GM12878 (cell line): ENCODE results near the gene PRKCD. TPM values are rescaled to one million over a fixed set of nuclear protein-coding genes. Genes with fewer than 3 reads are reported as not detected.

Experiments
- ATAC-seq: fragments of 200-7000 bp; cut with Tn5 transposase; 3 replicates; pipeline ENCODE4 v1.9.1; 2020; ENCODE audit warnings: mild to moderate bottlenecking, moderate library complexity
- BruUV-seq: library from RNA; stranded (reverse); fragments of 400-500 nt; replicated peaks from 2 replicates; lab custom pipeline; 2021; lab: Mats Ljungman, UMichigan
- CTCF ChIA-PET: fragments of 300-600 bp; sonication (Branson Sonifier 250); formaldehyde crosslinking; extraction: SDS; loops from one replicate; lab custom pipeline; 2021; ENCODE audit warnings: inconsistent platforms; lab: Yijun Ruan, JAX
- POLR2A ChIA-PET: fragments of 350-600 bp; formaldehyde crosslinking; extraction: SDS; loops from one replicate; lab custom pipeline; 2021; ENCODE audit warnings: inconsistent platforms; lab: Charles Lee
- RAD21 ChIA-PET: fragments of 300-600 bp; sonication (Branson Sonifier 250); formaldehyde crosslinking; loops from one replicate; lab custom pipeline; 2023; ENCODE audit warnings: antibody characterized with exemption; ENCODE audit not compliant: unreplicated experiment; lab: Charles Lee
- SMC1A ChIA-PET: fragments of 300-600 bp; sonication (Branson Sonifier 250); formaldehyde crosslinking; loops from one replicate; lab custom pipeline; 2023; ENCODE audit not compliant: unreplicated experiment, uncharacterized antibody; lab: Charles Lee
- DNase-seq: peaks from one replicate; pipeline ENCODE4 v3.0.0-alpha.2; 2011; ENCODE audit warnings: low read depth, low spot score
- FAIRE-seq: peaks from 3 replicates; lab custom pipeline; 2011; peaks lifted over from hg19 to GRCh38; lab: Jason Lieb, UNC
- H2AFZ ChIP-seq: 2 replicates; pipeline ENCODE4 v1.6.0; 2011; ENCODE audit warnings: low read depth, low read length, control low read depth; ENCODE audit not compliant: control insufficient read depth
- H3K27ac ChIP-seq: 2 replicates; pipeline ENCODE4 v1.5.1; 2011; ENCODE audit warnings: control low read depth; ENCODE audit not compliant: control insufficient read depth, insufficient read depth
- H3K27me3 ChIP-seq, 2 experiments: replicated peaks in 1 of 2; 2 replicates each; pipeline versions ENCODE4 v1.6.0 to v1.6.1; 2011; ENCODE audit warnings: low read length in 1 of 2; ENCODE audit not compliant: control insufficient read depth in 2 of 2, insufficient read depth in 2 of 2
- H3K36me3 ChIP-seq, 2 experiments: 2 replicates each; pipeline ENCODE4 v1.5.1; 2011; ENCODE audit warnings: low read length in 1 of 2; ENCODE audit not compliant: control insufficient read depth in 2 of 2, insufficient read depth in 2 of 2
- H3K4me1 ChIP-seq: 2 replicates; pipeline ENCODE4 v1.6.1; 2011; ENCODE audit warnings: mild to moderate bottlenecking, low read length, moderate library complexity, mixed read lengths; ENCODE audit not compliant: control insufficient read depth, insufficient read depth
- H3K4me2 ChIP-seq: 2 replicates; pipeline ENCODE4 v1.6.0; 2011; ENCODE audit warnings: control low read depth; ENCODE audit not compliant: control insufficient read depth, insufficient read depth
- H3K4me3 ChIP-seq: fragments of 200-600 bp; sonication (generic); 2 replicates; pipeline ENCODE4 v1.5.1; 2016
- H3K79me2 ChIP-seq: 2 replicates; pipeline ENCODE4 v1.6.0; 2011; ENCODE audit warnings: low read length; ENCODE audit not compliant: control insufficient read depth, insufficient read depth
- H3K9ac ChIP-seq: 2 replicates; pipeline ENCODE4 v1.8.0; 2011; ENCODE audit warnings: low read length, control low read depth, mixed read lengths; ENCODE audit not compliant: control insufficient read depth, insufficient read depth
- H3K9me3 ChIP-seq: replicated peaks from 3 replicates; pipeline ENCODE4 v1.5.1; 2011; ENCODE audit warnings: mild to moderate bottlenecking, low read length; ENCODE audit not compliant: control insufficient read depth, insufficient read depth
- H4K20me1 ChIP-seq: 2 replicates; pipeline ENCODE4 v1.6.0; 2011; ENCODE audit not compliant: control insufficient read depth, insufficient read depth
- CBX3 ChIP-seq: fragments of 200-600 bp; sonication (generic); IDR thresholded peaks from 2 replicates; pipeline ENCODE4 v1.6.1; 2016; ENCODE audit warnings: low read depth, borderline replicate concordance
- CEBPB ChIP-seq, 2 experiments: fragments of 150-350 bp in 1 of 2; IDR thresholded peaks; 2 replicates each; pipeline ENCODE4 v1.6.1; 2012 to 2014; ENCODE audit warnings: low read depth in 2 of 2, low read length in 2 of 2, borderline replicate concordance in 1 of 2, inconsistent platforms in 1 of 2
- CHD1 ChIP-seq: IDR thresholded peaks from 2 replicates; pipeline ENCODE4 v1.6.1; 2012; ENCODE audit warnings: low read depth, low read length, improper control_type of control experiment
- CTCF ChIP-seq, 3 experiments: IDR thresholded peaks in 2 of 3; conservative IDR thresholded peaks in 1 of 3; 2 replicates each; pipeline ENCODE4 v1.5.1; 2011; ENCODE audit warnings: low read depth in 3 of 3, low read length in 3 of 3, mild to moderate bottlenecking in 3 of 3, control low read depth in 2 of 3, moderate library complexity in 2 of 3, inconsistent platforms in 1 of 3, mixed read lengths in 1 of 3; ENCODE audit not compliant: control insufficient read depth in 2 of 3, insufficient read depth in 1 of 3; ENCODE audit errors: extremely low read depth in 1 of 3
- FOXM1 ChIP-seq: IDR thresholded peaks from 2 replicates; pipeline ENCODE4 v1.6.1; 2012; ENCODE audit warnings: low read depth, mild to moderate bottlenecking, inconsistent platforms, low read length, moderate library complexity
- JUNB ChIP-seq: IDR thresholded peaks from 2 replicates; pipeline ENCODE4 v1.6.1; 2016; ENCODE audit warnings: antibody characterized with exemption, mild to moderate bottlenecking
- MEF2B ChIP-seq: fragments of 450-650 bp; IDR thresholded peaks from 2 replicates; pipeline ENCODE4 v1.6.1; 2018; ENCODE audit warnings: mild to moderate bottlenecking, moderate library complexity; ENCODE audit not compliant: partially characterized antibody, poor library complexity, severe bottlenecking
- MTA2 ChIP-seq: fragments of 450-650 bp; IDR thresholded peaks from 2 replicates; pipeline ENCODE4 v1.6.1; 2016; ENCODE audit warnings: low read depth, mild to moderate bottlenecking, moderate library complexity
- MYB ChIP-seq: fragments of 150-350 bp; IDR thresholded peaks from 2 replicates; pipeline ENCODE4 v1.6.1; 2014; ENCODE audit warnings: mild to moderate bottlenecking, low read depth, low read length, borderline replicate concordance
- POLR2A ChIP-seq: IDR thresholded peaks from 2 replicates; pipeline ENCODE4 v1.6.1; 2011; ENCODE audit warnings: low read depth, mild to moderate bottlenecking, low read length
- RCOR1 ChIP-seq: conservative IDR thresholded peaks from 2 replicates; pipeline ENCODE4 v1.6.1; 2012; ENCODE audit warnings: low read depth, low read length, improper control_type of control experiment
- SIN3A ChIP-seq: IDR thresholded peaks from 2 replicates; pipeline ENCODE4 v1.6.1; 2012; ENCODE audit warnings: low read depth, low read length, improper control_type of control experiment
- SIX5 ChIP-seq: IDR thresholded peaks from 2 replicates; pipeline ENCODE4 v1.6.1; 2011; ENCODE audit warnings: mild to moderate bottlenecking, low read depth, low read length, moderate library complexity; ENCODE audit not compliant: severe bottlenecking
- SMARCA5 ChIP-seq: fragments of 450-650 bp; IDR thresholded peaks from 2 replicates; pipeline ENCODE4 v1.6.1; 2017; ENCODE audit warnings: mild to moderate bottlenecking
- ZNF207 ChIP-seq: fragments of 450-650 bp; IDR thresholded peaks from 2 replicates; pipeline ENCODE4 v1.6.1; 2014; ENCODE audit warnings: antibody characterized with exemption, mild to moderate bottlenecking, borderline replicate concordance
- WGBS: methylation state at CpG from one replicate; pipeline ENCODE4 v1.1.6; 2016; ENCODE audit warnings: low lambda C conversion rate; ENCODE audit not compliant: insufficient replicate concordance, insufficient coverage; ENCODE audit errors: missing lambda C conversion rate; 5-methylcytosine and 5-hydroxymethylcytosine counted together
- in situ Hi-C: fragments of 300-500 bp; cut with MboI; formaldehyde crosslinking; loops from 9 replicates; pipeline ENCODE4 v1.14.3; 2018; ENCODE audit warnings: mixed read lengths
- intact Hi-C: fragments of 100-400 bp; cut with micrococcal nuclease; formaldehyde crosslinking; loops from one replicate; pipeline ENCODE4 v1.14.2; 2022; ENCODE audit not compliant: unreplicated experiment
- polyA plus RNA-seq, 11 experiments: library from polyadenylated mRNA; depleted of rRNA in 4 of 11; unstranded in 6 of 11; stranded (reverse) in 5 of 11; fragments of >200 nt; fragmentation: Nextera tagmentation in 4 of 11; fragmentation: Illumina TruSeq in 1 of 11; extraction: Ambion mirVana in 4 of 11; extraction: Trizol in 1 of 11; gene quantifications; 1 replicate in 1 of 11; 2 replicates in 10 of 11; pipeline versions ENCODE4 v1.2.1 to v1.2.3, GENCODE V29; 2011 to 2016; ENCODE audit warnings: inconsistent platforms in 2 of 11, missing spikeins in 2 of 11, low read depth in 1 of 11
- total RNA-seq, 4 experiments: library from RNA; depleted of rRNA in 3 of 4; stranded (reverse); fragments of >200 nt in 3 of 4; fragmentation: Illumina TruSeq in 1 of 4; extraction: Trizol in 1 of 4; gene quantifications; 2 replicates each; pipeline versions ENCODE4 v1.2.1 to v1.2.3, GENCODE V29; 2013 to 2021
- TF ChIP-seq, protein P1 (sequence below): fragments of 150-350 bp; IDR thresholded peaks from 2 replicates; pipeline ENCODE4 v1.6.1; 2014; ENCODE audit warnings: mild to moderate bottlenecking, low read depth, low read length

Gene PRKCD
- total and polyA plus RNA-seq, 10 of the 15 experiments (the other 5 are each of a cell fraction or from before 2014, with no cell fraction given): 10.0 to 114 (median 42.4) TPM

DNA sequence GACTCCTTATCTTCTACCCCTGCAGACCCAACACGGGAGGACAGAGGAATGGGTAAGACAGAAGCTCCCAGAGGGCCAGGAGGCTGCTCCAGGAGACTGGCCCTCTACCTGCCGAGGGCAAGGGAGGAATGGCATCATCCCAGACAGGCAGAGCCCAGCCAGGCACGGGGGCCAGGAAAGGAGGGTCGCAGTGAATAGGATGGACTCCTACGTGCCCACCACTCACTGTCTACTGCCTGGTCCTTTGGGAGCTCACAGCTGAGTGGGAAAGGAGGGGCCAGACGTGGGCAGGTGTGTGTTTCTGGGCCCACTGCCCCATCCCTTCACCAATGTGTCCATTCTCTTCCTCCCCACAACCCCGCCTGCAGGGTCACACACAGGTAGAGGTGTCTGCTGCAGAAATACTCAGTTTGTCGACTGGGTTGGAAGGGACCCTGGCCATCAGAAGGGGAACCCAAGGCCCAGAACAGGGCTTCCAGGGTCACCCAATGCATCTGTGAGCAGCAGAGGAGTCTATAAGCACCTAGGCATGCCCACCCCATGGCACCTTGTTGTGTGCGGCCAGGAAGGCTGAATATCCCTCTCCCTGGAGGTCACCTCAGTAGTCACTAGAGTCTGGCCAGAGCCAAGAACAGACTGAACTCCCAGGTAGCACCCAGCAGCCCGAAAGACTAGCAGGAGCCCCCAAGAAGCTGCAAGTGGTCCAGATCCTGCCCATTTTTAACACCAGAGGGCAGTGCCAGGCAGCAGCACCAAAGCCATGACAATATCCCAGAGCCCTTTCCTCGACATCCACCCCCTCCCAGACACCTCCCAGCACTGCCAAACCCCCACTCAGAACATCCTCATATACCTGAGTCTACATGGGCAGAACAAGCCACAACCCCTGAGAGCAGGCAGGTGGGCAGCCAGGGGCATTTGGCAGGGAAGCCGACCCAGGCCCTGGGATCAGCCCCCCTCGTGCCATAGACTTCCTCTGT lies 70.8 kb downstream of the PRKCD start:
- in situ Hi-C loops: no loop called here

More for the DNA sequence above, 70.8 kb downstream of the PRKCD start:
- Histone ChIP-seq H3K4me3 (no peak overlapping the region), H3K9me3 (no peaks in the 10 kb centered on the region), H3K79me2 (no peaks in the 10 kb centered on the region), H3K4me2 (no peak overlapping the region), H3K4me1 (no peaks in the 10 kb centered on the region), H3K9ac (no peak overlapping the region), H3K27ac (no peak overlapping the region), H2AFZ (no peak overlapping the region), H3K27me3 (no peaks in the 10 kb centered on the region), H4K20me1 (no peaks in the 10 kb centered on the region), H3K36me3 (peaks cover 29 to 74% of the 10 kb centered on the region in 2 experiments; a peak in 3 of 4 replicates)
- ChIA-PET SMC1A (interaction anchor here (1.0 kb wide), 1 partner anchor 16 kb away, joined by 3 read pairs; no protein-coding TSS in a partner anchor), RAD21 (no interaction called here), POLR2A (interaction anchor here (0.6 to 1.5 kb wide), 2 partner anchors 15 to 16 kb away, joined by 3 to 5 read pairs; no protein-coding TSS in a partner anchor), CTCF (interaction anchor here (2.3 kb wide), 1 partner anchor 11 kb away, joined by 9 read pairs; no protein-coding TSS in a partner anchor)
- no peak for ATAC-seq
- intact Hi-C loops: no loop called here
- no TSS peak for BruUV-seq
- TF ChIP-seq SMARCA5 (no peak), JUNB (no peak), SIN3A (no peak), CHD1 (no peak), MYB (no peak), MTA2 (no peak), MEF2B (no peak), POLR2A (peak; percentile 9; the same call in 1 of the 2 replicates), CBX3 (no peak), SIX5 (no peak), CEBPB (IDR thresholded peaks at IDR 0.05; ENCODE audit: borderline replicate concordance in 1 of 2, low read depth in 2 of 2, low read length in 2 of 2) (no peak), RCOR1 (no peak), ZNF207 (no peak), FOXM1 (no peak), CTCF (IDR thresholded peaks at IDR 0.05 in 2 of 3, conservative IDR thresholded peaks at IDR 0.05 in 1 of 3; ENCODE audit: control insufficient read depth in 2 of 3, extremely low read depth in 1 of 3, insufficient read depth in 1 of 3, low read depth in 3 of 3, low read length in 3 of 3) (peak in 2 of 3 experiments; percentile 4 to 17; a peak in 1 of 6 replicates)
- TF ChIP-seq, protein P1, sequence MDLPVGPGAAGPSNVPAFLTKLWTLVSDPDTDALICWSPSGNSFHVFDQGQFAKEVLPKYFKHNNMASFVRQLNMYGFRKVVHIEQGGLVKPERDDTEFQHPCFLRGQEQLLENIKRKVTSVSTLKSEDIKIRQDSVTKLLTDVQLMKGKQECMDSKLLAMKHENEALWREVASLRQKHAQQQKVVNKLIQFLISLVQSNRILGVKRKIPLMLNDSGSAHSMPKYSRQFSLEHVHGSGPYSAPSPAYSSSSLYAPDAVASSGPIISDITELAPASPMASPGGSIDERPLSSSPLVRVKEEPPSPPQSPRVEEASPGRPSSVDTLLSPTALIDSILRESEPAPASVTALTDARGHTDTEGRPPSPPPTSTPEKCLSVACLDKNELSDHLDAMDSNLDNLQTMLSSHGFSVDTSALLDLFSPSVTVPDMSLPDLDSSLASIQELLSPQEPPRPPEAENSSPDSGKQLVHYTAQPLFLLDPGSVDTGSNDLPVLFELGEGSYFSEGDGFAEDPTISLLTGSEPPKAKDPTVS: no peak
- DNase-seq: no peak
- WGBS: 76% methylated on average over 12 of the region's 13 CpGs
- no peak for FAIRE-seq
